Erythroblast (primary cell): Measurements from ENCODE around the gene TGDS.

Experiments used
- GATA1 ChIP-seq: IDR thresholded peaks from 2 replicates; pipeline ENCODE4 v1.6.1; 2011; ENCODE audit warnings: low read depth, mild to moderate bottlenecking, control low read depth, low read length, moderate library complexity
- POLR2A ChIP-seq: IDR thresholded peaks from 2 replicates; pipeline ENCODE4 v1.6.1; 2011; ENCODE audit warnings: mild to moderate bottlenecking, low read length

DNA sequence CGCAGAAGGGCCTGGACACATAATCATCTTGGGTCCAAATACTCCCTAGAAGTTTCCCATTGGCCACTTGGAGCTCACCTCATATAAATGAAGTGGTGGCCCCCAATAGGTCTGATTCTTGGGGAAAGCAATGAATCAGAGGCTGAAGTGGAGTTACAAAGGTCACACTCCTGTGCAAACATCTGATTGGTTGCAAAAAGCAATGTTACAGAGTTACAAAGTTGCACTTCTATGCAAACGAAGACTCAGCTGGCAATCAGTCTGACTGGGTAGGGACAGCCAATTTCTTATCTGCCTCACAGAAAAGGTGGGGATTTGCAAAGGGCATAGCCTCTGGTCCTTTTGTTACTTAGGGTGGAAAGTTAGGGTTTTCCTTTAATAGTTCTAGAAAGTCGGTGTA is 3.9 kb upstream of the TGDS start:
- TF ChIP-seq POLR2A: no peak
- TF ChIP-seq GATA1: no peak
